Measurements from ENCODE around the gene LRRC1.

Gene LRRC1

DNA sequence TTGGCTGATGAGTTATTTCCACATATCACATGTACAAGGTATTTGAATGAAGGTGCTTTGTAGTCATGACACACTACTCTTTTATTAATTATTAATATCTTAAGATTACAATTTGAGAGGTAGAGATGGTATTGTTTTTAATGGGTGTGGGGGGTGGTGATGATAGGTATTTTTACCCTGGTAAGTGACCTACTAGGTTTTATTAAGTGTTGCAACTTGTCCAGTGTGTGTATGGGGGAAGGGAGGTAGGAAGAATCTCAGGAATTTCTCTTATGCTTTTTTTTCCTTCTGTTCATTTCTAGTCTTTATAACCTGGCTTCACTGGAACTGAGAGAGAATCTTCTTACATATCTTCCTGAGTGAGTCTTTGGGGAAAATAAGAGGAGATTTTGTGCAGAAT, 101.4 kb downstream of the LRRC1 start:
- DNase-seq = no peak

DNA sequence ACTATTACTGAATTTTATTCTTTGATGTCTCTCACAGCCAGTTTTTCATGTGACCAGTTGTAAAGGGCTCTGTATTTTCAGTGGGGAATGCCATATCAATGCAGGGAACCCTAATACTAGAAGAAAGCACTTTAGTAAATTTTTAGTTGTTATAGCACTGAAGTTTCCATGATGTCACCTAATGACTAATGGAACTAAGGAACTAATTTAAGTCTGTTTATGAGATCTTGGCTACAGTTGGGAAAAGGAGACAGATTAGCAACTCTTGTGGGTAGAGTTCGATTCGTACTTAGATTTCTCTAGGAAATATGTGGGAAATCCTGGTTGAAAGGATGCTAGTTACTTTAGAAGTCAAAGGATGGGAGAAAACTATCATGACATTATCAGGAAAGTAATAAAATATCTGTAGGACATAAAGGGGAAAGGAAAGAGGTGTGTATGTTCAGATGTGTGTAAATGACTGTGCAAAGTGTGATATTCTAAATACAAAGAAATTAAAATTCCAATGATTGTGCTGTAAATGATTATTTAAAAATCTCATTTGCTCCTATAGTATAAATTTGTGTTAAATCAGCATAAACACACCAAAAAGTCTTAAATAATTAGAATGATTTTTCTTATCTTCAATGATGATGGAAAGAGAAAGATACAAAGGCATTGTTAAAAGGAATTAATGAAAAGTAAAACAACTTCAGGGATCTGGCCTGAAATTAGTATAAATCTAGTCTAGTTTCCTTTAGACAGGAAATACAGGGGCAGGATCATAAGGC, 103.4 kb downstream of the LRRC1 start:
- no peak for DNase-seq

DNA sequence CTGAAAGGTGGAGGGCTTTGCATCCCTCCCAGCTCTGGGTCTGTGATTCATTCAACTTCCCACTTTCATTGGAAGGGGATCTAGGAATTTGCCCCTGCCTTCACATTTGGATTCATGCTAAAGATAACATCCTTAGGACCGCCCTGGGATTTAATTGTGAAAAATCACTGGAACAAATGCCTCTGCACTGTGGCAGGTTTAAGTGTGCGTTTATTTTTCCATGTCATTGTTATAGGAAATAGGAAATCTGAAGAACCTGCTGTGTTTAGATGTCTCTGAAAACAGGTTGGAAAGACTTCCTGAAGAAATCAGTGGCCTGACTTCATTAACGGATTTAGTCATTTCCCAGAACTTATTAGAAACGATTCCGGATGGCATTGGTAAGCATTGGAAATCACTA, 104.7 kb downstream of the LRRC1 start:
- no peak for DNase-seq

DNA sequence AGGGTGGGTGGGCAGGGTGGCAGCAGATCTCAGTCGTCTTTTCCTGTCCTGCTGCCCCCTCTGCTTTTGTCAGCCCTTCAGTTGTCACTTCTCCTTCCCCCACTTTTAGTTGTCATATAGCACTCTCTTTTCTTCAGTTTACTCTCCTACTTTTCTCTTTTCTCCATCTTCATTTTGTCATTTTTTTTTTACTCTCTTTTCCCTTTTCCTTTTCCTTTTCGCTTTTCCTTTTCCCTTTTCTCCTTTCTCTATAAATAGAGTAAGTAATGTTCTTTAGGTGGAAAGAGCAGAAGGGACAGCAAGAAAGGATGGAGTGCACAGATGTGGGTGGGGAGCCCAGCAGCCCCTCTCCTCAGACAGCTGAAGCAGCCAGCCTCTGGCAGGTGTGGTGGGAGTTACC, 108.6 kb downstream of the LRRC1 start:
- DNase-seq = no peak

DNA sequence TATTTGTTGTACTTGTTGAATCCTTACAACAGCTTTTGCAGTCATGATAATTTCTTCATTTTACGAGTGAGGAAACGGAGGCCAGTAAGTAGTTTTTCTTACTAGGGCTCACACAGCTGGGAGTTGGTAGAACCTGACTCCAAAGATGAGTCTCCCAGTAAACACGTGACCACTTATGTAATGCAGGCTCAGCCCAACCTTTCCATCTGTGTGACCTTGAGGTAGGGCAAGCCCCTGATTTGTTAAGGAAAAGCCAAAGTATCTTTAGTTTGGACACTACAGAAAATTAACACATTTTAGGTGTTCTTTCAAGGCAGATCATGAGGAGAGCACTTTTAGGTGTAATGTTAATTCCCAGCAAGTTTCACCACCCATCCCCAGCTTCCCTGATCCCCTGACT, 111.3 kb downstream of the LRRC1 start:
- DNase-seq = no peak

DNA sequence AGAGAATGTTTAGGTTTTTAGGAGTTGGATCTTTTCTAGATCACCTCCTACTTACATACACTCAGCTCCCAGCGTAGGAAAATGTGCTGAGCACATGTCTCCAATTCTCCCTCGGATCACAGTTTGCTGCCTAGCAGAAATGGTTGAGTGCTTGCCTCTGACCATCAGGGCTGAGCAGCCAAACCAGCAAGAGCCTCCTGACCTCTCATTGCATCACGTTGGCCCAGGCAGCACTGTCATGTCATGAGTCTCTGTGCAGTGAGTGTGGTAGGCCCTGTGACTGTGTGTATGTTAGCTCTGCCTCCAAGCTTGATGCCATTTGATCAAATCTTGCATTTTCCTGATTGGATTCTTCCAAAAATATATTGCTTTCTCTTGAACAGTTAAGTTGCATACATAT, 112.0 kb downstream of the LRRC1 start:
- DNase-seq = no peak

DNA sequence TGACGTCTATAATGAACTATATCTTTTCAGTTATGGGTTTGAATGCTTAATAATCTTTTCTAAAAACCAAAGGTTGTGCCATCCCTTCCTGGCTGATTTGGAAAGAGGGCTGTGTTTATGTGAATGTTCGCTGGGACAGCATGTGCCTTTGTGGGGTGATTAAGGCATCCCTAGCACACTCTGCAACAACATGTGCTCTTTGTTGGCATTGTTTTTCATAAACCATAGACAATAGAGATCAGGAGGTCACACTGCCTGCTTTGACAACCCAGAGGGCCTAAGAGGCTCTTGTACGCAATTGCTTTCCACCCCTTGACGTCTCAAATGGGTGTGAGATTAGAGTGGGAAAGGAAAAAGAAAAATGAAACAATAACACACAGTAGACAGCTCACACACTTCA, 116.0 kb downstream of the LRRC1 start:
- no peak for DNase-seq

DNA sequence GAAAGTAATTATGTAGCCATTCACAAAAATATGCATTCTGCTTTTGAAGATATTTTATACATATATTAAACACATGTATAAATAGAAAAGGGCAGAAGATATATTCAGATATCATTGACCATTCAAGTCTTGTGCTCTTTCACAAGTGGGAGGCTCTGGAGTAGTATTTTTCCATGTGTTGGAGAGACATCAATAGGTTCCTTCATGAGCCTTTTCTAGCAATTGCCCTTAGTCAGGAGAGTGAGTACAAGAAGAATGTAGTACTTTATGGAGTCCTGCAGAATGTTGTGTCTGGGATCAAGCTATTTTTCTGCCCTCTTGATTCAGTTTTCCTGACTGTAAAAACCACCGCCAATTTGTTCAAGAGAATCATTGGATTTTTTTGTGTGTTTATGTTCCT, 117.9 kb downstream of the LRRC1 start:
- DNase-seq = no peak

DNA sequence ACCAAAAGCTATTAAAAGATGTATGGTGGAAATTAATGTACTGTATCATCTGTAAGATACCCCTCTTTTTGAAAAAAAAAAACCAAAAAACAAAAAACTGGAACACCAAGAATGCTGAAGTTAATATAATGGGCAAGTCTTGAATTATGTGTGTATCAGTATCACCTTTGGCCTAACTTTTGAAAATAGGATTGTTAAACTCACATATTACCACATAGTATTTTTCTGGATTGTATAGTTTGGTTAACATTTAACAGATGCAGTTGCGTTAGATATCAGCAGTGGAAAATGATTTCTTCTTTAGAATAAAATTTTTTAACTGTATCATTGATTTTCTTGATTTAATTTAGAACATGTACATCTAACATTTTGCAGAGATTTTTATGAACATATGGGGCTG, 118.5 kb downstream of the LRRC1 start:
- no peak for DNase-seq

DNA sequence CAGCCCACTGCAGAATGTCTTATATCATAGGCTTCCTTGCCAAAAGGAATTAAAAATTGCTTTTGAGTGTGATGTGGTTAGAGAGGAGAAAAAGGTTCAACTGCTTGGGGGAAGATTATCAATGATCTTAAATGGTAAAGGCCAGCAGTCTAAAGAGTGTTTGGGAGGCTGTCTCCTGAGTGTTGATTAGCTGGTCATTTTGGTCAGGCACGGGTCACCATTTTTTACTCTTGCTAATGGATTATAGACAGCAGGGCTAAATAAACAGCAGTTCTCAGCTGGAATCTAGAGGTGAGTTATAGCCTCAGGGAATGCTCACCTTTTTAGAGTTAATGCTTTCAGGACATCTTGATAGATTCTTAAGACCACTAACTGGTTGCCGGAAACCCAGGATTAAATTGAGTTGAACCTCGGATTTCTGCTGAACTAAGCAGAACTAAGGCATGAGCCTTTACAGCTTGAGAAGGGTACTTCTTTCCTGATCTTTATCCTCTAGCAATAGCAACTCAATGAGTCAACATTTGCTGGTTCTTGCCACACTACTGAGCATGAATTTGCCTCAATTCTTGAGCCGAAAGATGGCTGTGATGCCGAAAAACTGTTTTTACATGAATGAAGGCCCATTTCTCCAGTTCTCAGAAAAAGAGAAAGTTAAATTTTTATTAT, 120.4 kb downstream of the LRRC1 start:
- no peak for DNase-seq

DNA sequence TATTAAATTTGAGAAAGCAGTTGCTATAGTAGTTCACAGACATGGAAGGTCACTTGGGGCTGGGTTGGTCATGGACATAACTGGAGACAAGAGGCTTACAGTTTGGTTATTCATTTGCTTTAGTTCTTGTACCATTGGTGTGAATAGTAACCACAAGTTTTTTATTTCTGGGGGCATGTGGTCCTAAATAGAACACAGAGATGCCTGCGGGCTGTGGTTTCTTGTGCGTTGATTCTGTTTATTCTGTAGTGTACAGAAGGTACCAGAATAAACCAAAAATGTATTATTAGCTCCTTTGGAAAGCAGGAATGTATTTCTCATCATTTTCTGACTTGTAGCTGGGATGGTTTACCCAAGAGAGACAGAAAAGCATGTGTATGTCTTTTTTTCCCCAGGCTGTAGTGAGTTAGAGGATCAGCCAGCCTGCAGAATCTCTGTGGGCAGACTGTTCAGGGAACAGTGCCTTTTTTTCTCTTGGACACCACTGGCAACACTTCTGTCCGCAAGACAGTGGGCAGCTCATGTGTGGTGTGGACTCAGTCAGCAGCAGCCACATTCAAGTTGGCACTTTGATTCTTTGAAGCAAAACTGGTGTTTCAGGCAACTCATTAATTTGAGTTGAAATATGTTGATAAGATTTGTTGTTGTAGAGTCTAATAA, 122.1 kb downstream of the LRRC1 start:
- no peak for DNase-seq

DNA sequence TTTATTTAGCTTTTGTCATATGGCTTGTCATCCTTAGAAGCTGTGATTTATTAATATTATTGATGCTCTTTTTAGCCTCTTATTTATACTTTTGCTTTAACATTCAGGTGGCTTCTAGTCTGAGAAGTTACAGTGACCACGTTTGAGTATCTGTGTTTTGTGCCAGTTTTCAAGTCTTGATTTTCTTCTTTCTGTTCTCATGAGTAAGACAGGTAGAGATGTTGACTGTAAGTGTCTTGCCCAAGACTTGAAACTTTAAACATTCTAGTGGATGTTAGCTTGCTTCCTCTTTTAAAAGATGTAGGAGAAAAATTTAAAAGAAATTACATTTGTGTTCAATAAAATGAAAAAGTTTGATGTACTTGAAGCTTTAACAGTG, 122.6 kb downstream of the LRRC1 start:
- no peak for DNase-seq

DNA sequence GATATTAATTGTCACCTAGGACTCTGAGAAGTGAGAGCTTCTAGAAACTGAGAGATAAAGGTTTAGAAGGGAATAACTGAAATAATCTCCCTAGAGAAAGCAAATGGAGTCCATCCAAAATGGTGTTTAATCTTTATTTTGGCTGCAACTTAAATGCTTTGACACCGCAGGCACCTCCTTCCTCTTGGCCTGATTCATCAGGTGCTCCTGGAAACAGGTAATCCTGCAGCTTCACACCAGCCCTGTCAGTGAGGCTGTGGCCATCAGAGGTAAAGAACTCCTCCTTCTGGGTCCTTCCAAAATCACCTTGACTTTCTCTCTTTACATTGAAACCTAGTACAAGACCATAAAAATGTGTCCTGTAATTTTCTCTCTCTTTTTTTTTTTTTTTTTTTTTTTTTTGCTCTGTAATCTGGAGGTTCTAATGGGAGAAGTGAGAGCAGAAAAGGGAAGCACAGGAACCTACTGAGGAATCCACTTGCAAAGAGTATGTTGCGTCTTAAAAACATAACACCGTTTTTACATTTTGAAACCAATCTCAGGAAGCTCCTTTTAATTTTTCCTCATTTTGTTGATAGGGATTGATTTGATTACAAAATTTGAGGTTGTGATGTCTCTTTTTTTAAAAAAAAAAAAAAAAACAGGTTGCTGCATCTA, 124.2 kb downstream of the LRRC1 start:
- DNase-seq = no peak

DNA sequence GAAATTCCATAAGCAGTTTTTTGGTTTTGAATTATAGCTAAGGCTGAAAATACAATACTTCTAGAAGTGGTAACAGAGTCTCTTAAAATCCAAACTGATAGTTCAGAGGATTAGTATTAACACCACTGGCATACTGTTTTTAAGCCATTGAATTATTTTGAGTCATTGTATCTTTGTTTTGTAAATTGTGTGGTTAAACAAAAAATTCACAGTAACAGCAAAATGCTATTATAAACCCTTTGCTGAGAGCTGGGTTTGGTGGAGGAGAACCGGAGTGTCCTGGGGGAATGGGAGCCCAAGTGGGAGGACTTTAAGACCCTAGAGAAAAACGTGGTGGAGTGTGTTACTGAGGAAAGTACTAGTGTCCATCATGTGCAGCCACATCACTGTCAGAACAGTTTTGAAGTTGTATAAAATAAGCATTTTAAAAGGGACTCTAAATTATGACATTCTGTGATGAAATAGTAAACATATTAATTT, 125.1 kb downstream of the LRRC1 start:
- no peak for DNase-seq

DNA sequence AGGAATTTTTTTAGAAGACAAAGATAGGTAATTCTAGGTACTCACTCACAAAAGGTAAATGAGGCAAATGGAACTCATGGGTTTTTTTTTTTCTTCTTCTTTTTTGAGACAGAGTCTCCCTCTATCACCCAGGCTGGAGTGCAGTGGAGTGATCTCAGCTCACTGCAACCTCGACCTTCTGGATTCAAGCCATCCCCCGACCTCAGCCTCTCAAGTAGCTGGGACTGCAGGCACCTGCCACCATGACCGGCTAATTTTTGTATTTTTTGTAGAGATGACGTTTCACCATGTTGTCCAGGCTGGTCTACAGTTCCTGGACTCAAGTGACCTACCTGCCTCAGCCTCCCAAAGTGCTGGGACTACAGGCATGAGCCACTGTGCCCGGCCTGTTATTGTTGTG, 126.1 kb downstream of the LRRC1 start:
- no peak for DNase-seq

DNA sequence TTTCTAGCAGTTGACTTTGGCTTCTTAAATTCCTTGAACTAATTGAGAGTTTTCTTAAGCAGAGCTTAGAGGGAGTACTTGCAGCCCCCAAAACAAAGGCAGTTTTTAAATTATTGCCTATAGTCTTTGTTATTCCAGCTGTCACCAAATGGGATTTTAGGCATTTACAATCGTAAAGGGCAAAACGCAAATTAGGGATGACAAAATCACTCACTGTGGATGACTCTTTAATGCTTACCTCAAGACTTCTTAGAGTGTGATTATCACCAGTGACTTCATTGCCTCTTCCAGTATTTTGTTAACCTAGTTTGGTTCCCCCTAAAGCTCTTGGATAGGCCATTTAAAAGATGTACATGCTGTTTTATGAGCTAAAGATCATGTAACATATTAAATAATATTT, 126.8 kb downstream of the LRRC1 start:
- no peak for DNase-seq

DNA sequence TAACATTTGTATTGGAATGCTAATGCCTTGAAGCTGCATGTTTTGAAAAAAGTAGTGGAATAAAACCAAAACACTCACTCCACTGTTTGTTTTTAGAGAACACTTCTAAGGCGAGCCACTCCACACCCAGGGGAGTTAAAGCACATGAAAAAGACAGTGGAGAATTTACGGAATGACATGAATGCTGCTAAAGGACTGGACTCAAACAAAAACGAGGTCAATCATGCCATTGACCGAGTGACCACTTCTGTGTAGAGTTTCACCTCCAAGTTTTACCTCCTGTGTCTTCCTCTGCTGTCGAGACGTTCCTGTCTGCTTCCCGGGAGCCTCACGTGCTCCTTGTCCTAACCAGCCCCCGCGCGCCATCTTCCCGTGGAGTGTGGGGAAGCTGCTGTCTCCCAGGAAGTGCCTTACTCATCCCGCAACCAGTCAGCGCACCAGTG, 127.8 kb downstream of the LRRC1 start:
- DNase-seq = no peak

DNA sequence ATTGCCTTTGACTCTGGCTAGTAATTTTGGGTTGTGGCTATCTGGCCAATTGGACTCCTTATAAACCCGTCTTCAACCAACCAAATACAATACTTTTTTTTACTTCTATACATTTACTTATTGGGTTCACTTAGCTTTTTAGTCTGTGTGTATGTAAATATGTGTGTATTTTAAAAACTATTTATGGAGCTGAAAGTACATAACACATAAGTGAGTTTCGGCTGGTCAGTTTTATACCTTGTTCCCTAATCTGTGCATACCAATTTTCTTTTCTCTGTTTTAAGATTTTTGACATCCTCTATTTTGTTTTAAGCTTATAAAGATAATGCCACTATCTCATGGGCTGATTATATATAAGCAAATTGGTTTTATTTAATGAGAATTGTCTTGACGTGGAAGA, 129.5 kb downstream of the LRRC1 start:
- DNase-seq = no peak

DNA sequence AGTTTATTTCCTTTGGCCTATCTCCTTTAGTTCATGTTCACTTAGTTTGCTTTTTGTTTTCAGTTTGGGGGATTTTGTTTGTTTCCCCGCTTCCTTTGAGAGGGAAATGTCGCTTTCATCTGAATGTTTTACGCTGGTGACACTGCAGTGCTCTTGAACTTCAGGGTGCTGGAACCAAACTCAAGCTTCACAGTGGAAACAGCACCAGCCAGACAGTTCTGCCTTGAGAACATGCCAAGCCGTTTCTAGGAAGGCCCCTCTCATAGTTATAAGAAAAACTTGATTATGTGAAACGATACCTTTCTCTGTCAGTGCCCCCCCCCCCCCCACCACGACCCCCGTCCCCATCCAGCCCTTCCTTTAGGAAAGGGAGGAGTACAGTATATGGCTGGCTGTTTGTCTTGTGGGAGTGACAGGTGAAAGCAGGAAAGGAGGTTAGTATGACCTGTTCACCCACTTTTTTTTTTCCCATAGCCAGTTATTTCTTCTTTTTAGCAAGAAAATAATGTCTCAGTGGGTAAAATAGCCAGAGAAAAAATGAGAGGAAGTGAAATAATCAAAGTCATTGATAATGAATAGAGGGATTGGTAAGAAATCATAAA, 130.1 kb downstream of the LRRC1 start:
- no peak for DNase-seq

DNA sequence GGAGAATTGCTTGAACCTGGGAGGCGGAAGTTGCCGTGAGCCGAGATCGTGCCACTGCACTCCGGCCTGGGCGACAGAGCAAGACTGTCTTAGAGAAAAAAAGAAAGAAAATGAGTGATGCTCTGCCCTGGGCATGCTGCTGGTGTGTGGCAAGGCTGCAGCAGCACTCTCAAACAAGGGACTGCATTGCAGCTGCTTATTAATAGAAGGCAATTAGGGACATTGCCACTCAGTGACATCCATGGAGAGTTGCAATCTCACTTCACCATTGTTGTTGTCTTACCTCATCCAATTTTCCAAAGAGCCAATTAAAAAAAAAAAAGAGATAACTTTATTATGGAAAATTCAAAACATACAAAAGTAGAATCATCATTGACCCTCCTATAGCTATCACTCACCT, 131.1 kb downstream of the LRRC1 start:
- DNase-seq = no peak

DNA sequence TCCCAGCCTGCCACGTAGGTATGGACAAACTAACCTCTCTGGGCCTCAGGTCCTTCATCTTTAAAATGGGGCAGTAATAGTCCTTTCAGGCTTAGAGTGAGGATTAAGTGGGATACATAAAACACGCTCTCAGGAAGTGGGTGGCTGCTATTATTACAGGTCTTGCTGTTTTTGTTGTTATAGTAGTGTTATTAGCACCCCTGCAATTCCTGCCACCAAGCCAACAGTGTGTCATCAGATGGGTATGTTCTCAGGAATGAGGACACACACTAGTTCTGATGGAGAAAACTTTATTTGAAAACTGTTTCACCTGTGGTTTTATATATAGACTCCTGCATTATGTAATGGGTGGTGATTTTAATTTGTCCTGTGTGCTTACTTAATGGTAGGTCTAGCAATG, 131.7 kb downstream of the LRRC1 start:
- DNase-seq = no peak

DNA sequence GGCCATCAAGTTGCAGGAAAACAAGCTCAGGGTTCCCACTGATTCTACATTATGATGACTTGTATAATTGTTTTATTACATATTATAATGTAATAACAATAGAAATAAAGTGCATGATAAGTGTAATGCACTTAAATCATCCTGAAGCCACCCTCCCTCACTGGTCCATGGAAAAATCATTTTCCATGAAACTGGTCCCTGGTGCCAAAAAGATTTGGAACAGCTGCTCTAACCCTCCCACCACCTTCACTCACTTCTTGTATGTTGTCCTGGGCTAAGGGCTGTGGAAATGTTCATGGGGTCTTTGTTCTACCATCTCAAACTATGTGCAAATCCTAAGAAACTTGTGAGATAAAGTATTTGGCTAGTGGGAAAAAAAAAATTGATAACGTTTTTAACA, 133.8 kb downstream of the LRRC1 start:
- no peak for DNase-seq
